Ishikawa (cell line): Measurements from ENCODE around the gene LUZP2.

Experiments
- CEBPB ChIP-seq: IDR thresholded peaks from 2 replicates; pipeline ENCODE4 v1.6.1; 2012
- CREB1 ChIP-seq: IDR thresholded peaks from 2 replicates; pipeline ENCODE4 v1.6.1; 2012; ENCODE audit warnings: low read depth
- EGR1 ChIP-seq: IDR thresholded peaks from 2 replicates; pipeline ENCODE4 v1.6.1; 2012
- EP300 ChIP-seq: IDR thresholded peaks from 2 replicates; pipeline ENCODE4 v1.6.1; 2012; ENCODE audit warnings: borderline replicate concordance
- FOXM1 ChIP-seq: IDR thresholded peaks from 2 replicates; pipeline ENCODE4 v1.6.1; 2012; ENCODE audit warnings: low read depth, borderline replicate concordance
- NFIC ChIP-seq: IDR thresholded peaks from 2 replicates; pipeline ENCODE4 v1.6.1; 2012
- RAD21 ChIP-seq: IDR thresholded peaks from 2 replicates; pipeline ENCODE4 v1.6.1; 2012; ENCODE audit warnings: low read depth
- TAF1 ChIP-seq: IDR thresholded peaks from 2 replicates; pipeline ENCODE4 v1.6.1; 2012; ENCODE audit warnings: low read depth, mild to moderate bottlenecking
- TCF12 ChIP-seq: IDR thresholded peaks from 2 replicates; pipeline ENCODE4 v1.6.1; 2012; ENCODE audit warnings: low read depth
- TEAD4 ChIP-seq: IDR thresholded peaks from 2 replicates; pipeline ENCODE4 v1.6.1; 2012
- YY1 ChIP-seq: IDR thresholded peaks from 2 replicates; pipeline ENCODE4 v1.6.1; 2012; ENCODE audit warnings: low read depth
- ZBTB7A ChIP-seq: IDR thresholded peaks from 2 replicates; pipeline ENCODE4 v1.6.1; 2012; ENCODE audit warnings: low read depth
- TF ChIP-seq, protein P1 (sequence below): IDR thresholded peaks from 2 replicates; pipeline ENCODE4 v1.6.1; 2012; ENCODE audit warnings: low read depth, mild to moderate bottlenecking
- TF ChIP-seq, protein P2 (sequence below): IDR thresholded peaks from 2 replicates; pipeline ENCODE4 v1.6.1; 2012
- TF ChIP-seq, protein P3 (sequence below): IDR thresholded peaks from 2 replicates; pipeline ENCODE4 v1.6.1; 2012

Gene LUZP2

DNA sequence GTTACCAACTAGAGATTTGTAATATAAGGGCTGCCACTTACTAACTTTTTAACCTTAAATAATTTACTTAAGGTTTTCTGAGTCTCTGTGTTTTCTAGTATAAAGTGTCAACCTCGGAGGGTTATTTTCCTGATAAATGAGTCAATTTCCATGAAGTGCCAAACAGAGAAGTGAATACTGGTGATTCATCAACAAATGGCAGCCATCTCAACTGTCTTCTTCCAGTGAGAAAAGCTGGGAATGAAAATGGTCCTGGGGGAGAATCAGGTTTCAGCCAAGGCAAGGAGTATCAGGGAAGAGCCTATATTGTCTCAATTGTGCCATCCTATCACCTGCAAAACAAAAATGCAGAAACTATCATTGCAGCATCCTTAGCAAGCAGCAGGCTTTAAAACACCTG, 129.1 kb downstream of the LUZP2 start:
- TF ChIP-seq TAF1 (no peak), CEBPB (no peak), ZBTB7A (no peak), CREB1 (no peak), EP300 (no peak), YY1 (no peak), RAD21 (no peak), TEAD4 (no peak), FOXM1 (no peak), TCF12 (no peak), NFIC (no peak), EGR1 (no peak)
- TF ChIP-seq, protein P1, sequence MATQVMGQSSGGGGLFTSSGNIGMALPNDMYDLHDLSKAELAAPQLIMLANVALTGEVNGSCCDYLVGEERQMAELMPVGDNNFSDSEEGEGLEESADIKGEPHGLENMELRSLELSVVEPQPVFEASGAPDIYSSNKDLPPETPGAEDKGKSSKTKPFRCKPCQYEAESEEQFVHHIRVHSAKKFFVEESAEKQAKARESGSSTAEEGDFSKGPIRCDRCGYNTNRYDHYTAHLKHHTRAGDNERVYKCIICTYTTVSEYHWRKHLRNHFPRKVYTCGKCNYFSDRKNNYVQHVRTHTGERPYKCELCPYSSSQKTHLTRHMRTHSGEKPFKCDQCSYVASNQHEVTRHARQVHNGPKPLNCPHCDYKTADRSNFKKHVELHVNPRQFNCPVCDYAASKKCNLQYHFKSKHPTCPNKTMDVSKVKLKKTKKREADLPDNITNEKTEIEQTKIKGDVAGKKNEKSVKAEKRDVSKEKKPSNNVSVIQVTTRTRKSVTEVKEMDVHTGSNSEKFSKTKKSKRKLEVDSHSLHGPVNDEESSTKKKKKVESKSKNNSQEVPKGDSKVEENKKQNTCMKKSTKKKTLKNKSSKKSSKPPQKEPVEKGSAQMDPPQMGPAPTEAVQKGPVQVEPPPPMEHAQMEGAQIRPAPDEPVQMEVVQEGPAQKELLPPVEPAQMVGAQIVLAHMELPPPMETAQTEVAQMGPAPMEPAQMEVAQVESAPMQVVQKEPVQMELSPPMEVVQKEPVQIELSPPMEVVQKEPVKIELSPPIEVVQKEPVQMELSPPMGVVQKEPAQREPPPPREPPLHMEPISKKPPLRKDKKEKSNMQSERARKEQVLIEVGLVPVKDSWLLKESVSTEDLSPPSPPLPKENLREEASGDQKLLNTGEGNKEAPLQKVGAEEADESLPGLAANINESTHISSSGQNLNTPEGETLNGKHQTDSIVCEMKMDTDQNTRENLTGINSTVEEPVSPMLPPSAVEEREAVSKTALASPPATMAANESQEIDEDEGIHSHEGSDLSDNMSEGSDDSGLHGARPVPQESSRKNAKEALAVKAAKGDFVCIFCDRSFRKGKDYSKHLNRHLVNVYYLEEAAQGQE, result no peak
- TF ChIP-seq, protein P2, sequence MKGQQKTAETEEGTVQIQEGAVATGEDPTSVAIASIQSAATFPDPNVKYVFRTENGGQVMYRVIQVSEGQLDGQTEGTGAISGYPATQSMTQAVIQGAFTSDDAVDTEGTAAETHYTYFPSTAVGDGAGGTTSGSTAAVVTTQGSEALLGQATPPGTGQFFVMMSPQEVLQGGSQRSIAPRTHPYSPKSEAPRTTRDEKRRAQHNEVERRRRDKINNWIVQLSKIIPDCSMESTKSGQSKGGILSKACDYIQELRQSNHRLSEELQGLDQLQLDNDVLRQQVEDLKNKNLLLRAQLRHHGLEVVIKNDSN, result no peak
- TF ChIP-seq, protein P3, sequence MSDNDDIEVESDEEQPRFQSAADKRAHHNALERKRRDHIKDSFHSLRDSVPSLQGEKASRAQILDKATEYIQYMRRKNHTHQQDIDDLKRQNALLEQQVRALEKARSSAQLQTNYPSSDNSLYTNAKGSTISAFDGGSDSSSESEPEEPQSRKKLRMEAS, result no peak

DNA sequence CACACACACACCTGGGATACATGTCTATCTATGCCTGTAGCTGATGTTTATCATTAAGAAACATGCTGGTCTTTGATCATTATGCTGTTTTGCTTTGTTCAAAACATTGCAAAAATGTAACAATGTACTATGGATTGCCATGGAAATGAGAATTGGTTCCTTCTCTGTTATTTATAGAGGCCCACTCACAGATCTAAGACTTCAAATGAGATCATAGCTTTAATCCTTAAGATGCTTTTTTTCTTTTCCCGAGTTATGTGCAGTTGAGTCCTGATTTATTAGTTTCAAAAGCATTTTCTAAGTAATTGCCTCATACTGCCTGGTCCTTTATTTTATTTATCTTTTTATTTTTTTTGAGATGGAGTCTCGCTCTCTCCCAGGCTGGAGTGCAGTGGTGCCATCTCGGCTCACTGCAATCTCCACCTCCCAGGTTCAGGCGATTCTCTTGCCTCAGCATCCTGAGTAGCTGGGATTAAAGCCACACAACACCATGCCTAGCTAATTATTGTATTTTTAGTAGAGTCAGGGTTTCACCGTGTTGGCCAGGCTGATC, 131.4 kb downstream of the LUZP2 start:
- no peak for TF ChIP-seq EGR1
- TF ChIP-seq TAF1, result no peak
- TF ChIP-seq, protein P3, result no peak
- TF ChIP-seq EP300, result no peak

DNA sequence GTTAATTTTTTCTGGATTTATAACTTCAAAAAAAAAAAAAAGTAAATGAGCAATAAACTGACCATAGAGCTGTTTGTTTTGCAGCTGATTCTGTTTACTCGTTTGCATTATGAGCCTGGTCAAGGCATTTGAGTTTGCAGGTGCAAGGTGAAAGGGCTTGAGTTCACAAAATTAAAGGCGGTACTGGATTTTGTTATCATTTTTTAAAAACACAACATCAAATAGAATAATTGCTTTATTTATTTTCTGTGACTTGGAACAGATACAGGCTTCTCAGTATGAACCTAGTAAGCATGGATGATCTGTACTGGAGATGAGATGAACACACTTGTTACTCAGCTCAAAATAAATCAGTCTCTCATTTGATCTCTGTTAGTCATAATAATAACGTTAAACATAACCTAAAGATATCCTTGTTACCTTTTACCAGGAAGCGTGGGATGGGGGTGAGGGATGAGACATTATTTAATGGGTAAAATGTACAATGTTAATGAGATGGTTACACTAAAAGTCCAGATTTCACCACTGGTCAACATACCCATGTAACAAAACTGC, 137.8 kb downstream of the LUZP2 start:
- TF ChIP-seq EP300, result no peak

DNA sequence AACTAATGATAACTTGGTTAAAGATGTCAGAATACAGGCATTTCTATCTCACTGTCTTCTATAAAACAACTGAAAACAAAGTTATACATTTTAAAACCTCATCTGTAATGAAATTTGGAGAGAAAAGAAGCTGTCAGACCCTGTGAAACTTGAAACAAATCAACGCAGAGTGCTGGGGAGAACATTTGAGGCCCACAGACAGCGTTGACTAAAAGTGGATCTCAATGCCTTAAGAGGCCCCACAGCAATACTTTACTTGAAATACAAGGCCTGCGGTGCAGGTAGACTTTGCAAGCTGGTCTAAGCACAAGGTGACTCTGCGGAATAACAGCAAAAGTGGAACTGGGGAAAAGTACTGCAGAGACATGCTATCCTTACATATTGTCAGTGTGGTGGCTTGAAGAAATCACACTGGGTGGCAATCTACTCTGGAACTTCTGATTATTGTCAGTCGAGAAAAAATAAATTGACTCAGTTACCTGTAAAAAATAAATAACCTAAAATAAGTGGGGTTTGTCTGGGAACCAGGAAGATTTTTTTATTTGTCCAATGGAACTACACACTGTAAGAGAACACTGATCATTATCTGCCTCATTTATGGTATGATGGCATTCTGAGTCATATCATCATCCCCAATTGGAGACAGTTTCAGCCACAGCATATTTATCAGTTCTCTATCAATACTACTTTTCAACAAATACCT, 138.9 kb downstream of the LUZP2 start:
- TF ChIP-seq CEBPB, result no peak
- no peak for TF ChIP-seq TEAD4
- TF ChIP-seq, protein P2, result no peak
- TF ChIP-seq TCF12, result no peak
- TF ChIP-seq CREB1, result no peak
- no peak for TF ChIP-seq TAF1
- no peak for TF ChIP-seq ZBTB7A
- TF ChIP-seq RAD21, result no peak
- no peak for TF ChIP-seq EGR1
- TF ChIP-seq FOXM1, result no peak
- TF ChIP-seq NFIC, result no peak
- TF ChIP-seq, protein P1, result no peak
- no peak for TF ChIP-seq EP300

DNA sequence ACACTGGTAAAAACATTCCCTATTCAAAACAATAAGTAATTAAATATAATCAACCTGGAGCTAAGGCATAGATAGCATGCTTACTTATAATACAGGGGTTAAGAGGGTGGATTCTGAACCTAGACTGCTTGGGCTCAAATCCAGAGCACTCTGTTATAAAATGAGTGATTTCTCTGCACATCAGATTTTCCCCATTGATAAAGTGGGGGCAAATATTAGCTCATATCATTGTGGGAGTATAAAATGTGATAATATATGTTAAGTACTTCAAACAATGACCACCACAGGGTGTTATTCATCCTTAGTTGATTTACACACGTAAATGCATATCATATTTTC, 139.4 kb downstream of the LUZP2 start:
- no peak for TF ChIP-seq TEAD4
- TF ChIP-seq TCF12, result no peak
- TF ChIP-seq EP300, result no peak
- TF ChIP-seq ZBTB7A, result no peak
- TF ChIP-seq, protein P3, result no peak
- no peak for TF ChIP-seq CEBPB
- TF ChIP-seq FOXM1, result no peak
- TF ChIP-seq, protein P2, result no peak
- no peak for TF ChIP-seq RAD21
- TF ChIP-seq, protein P1, result no peak
- no peak for TF ChIP-seq NFIC
- TF ChIP-seq YY1, result no peak
- no peak for TF ChIP-seq CREB1
- no peak for TF ChIP-seq TAF1
- no peak for TF ChIP-seq EGR1
